Body of pancreas (tissue), 4 donors: Measurements from ENCODE around the gene ERLIN1.

Experiments used
- CTCF ChIP-seq, 7 experiments: fragments of 450-650 bp in 4 of 7; fragments of 200-600 bp in 3 of 7; sonication (generic) in 3 of 7; IDR thresholded peaks; one replicate each; pipeline ENCODE4 v1.5.1; 2016 to 2019; ENCODE audit warnings: antibody characterized with exemption in 7 of 7
- POLR2A ChIP-seq, 3 donors: fragments of 450-650 bp; IDR thresholded peaks; one replicate each; pipeline ENCODE4 v1.6.1; 2016; ENCODE audit warnings: antibody characterized with exemption in 3 of 3, mild to moderate bottlenecking in 2 of 3

- no peak for TF ChIP-seq CTCF (IDR thresholded peaks at IDR 0.05)
- TF ChIP-seq POLR2A (IDR thresholded peaks at IDR 0.05), result no peak
Observed at GRCh38 chr10:100182908-100183307, 2.9 kb downstream of the ERLIN1 start.
